HCT116 (cell line): ENCODE data around the gene RGS11. TPM values are rescaled to one million over a fixed set of nuclear protein-coding genes. Genes with fewer than 3 reads are reported as not detected.

ENCODE experiments used
- ATAC-seq: fragments of 200-7000 bp; cut with Tn5 transposase; 2 replicates; pipeline ENCODE4 v1.9.1; 2020; ENCODE audit warnings: mild to moderate bottlenecking, moderate library complexity
- BruUV-seq: library from RNA; stranded (reverse); fragments of 400-500 nt; replicated peaks from 2 replicates; lab custom pipeline; 2021; lab: Mats Ljungman, UMichigan
- CTCF ChIA-PET: fragments of 300-600 bp; sonication (Branson Sonifier 250); formaldehyde crosslinking; loops from one replicate; lab custom pipeline; 2021; ENCODE audit warnings: antibody characterized with exemption; lab: Charles Lee
- POLR2A ChIA-PET: fragments of 300-600, 350-600 bp; sonication (Branson Sonifier 250); formaldehyde crosslinking; loops from one replicate; lab custom pipeline; 2021; ENCODE audit warnings: antibody characterized with exemption; lab: Charles Lee
- RAD21 ChIA-PET, 2 experiments: fragments of 300-600 bp; sonication (Branson Sonifier 250); formaldehyde crosslinking; loops; one replicate each; lab custom pipeline; 2023; ENCODE audit warnings: low total read pairs in 2 of 2; ENCODE audit not compliant: uncharacterized antibody in 2 of 2, unreplicated experiment in 2 of 2, low non-redundant PET in 1 of 2; lab: Charles Lee
- DNase-seq: peaks from one replicate; pipeline ENCODE4 v3.0.0-alpha.2; 2010; ENCODE audit warnings: low read depth, low spot score
- H2AFZ ChIP-seq: fragments of 200-600 bp; shearing (Covaris generic), sonication (generic); 2 replicates; pipeline ENCODE4 v1.6.1; 2017; ENCODE audit warnings: low read depth, mixed run types, mixed read lengths, antibody characterized with exemption, low read length; ENCODE audit not compliant: poor library complexity, severe bottlenecking
- H3K27ac ChIP-seq: 2 replicates; pipeline ENCODE4 v1.5.1; 2012; ENCODE audit warnings: low read depth, low read length
- H3K27me3 ChIP-seq: fragments of 200-600 bp; sonication (generic); 2 replicates; pipeline ENCODE4 v1.6.1; 2016; ENCODE audit warnings: mixed run types, low read length, mixed read lengths; ENCODE audit not compliant: insufficient read depth
- H3K36me3 ChIP-seq, 2 experiments: fragments of 200-500 bp in 1 of 2; fragments of 200-600 bp in 1 of 2; sonication (Bioruptor generic) in 1 of 2; sonication (generic) in 1 of 2; 2 replicates each; pipeline versions ENCODE4 v1.5.1 to v1.6.1; 2014 to 2016; ENCODE audit warnings: low read length in 2 of 2, inconsistent platforms in 1 of 2, mixed read lengths in 1 of 2, mixed run types in 1 of 2; ENCODE audit not compliant: insufficient read depth in 2 of 2, control insufficient read depth in 1 of 2
- H3K4me1 ChIP-seq, 2 experiments: fragments of 200-600 bp in 1 of 2; sonication (generic) in 1 of 2; 2 replicates each; pipeline versions ENCODE4 v1.5.1 to v1.6.1; 2012 to 2017; ENCODE audit warnings: low read length in 2 of 2, inconsistent platforms in 1 of 2, mild to moderate bottlenecking in 1 of 2, mixed read lengths in 1 of 2, mixed run types in 1 of 2, moderate library complexity in 1 of 2; ENCODE audit not compliant: insufficient read depth in 2 of 2, control insufficient read depth in 1 of 2
- H3K4me2 ChIP-seq: fragments of 200-600 bp; sonication (generic); 2 replicates; pipeline ENCODE4 v1.6.1; 2017; ENCODE audit warnings: mixed run types, low read length, mixed read lengths
- H3K4me3 ChIP-seq, 2 experiments: fragments of 200-600 bp in 1 of 2; sonication (generic) in 1 of 2; replicated peaks in 1 of 2; 2 replicates each; pipeline ENCODE4 v1.5.1; 2011 to 2016; ENCODE audit warnings: low read length in 2 of 2, control low read depth in 1 of 2, low read depth in 1 of 2, mild to moderate bottlenecking in 1 of 2, mixed read lengths in 1 of 2, mixed run types in 1 of 2
- H3K79me2 ChIP-seq: fragments of 200-600 bp; sonication (generic); 2 replicates; pipeline ENCODE4 v1.6.1; 2017; ENCODE audit warnings: mild to moderate bottlenecking, mixed run types, low read length, moderate library complexity, mixed read lengths; ENCODE audit not compliant: insufficient read depth
- H3K9ac ChIP-seq: fragments of 200-600 bp; sonication (generic); 2 replicates; pipeline ENCODE4 v1.6.1; 2016; ENCODE audit warnings: low read length, mixed read lengths
- H3K9me2 ChIP-seq: fragments of 200-600 bp; sonication (generic), shearing (Covaris generic); 2 replicates; pipeline ENCODE4 v1.6.1; 2017; ENCODE audit warnings: mixed run types, mild to moderate bottlenecking, moderate library complexity; ENCODE audit not compliant: insufficient read depth
- H3K9me3 ChIP-seq, 2 experiments: fragments of 200-500 bp in 1 of 2; fragments of 200-600 bp in 1 of 2; sonication (Bioruptor generic) in 1 of 2; sonication (generic) in 1 of 2; 2 replicates each; pipeline ENCODE4 v1.6.1; 2014 to 2017; ENCODE audit warnings: low read length in 2 of 2, mixed read lengths in 2 of 2, inconsistent platforms in 1 of 2, low read depth in 1 of 2, mild to moderate bottlenecking in 1 of 2, mixed run types in 1 of 2, moderate library complexity in 1 of 2; ENCODE audit not compliant: control insufficient read depth in 1 of 2, insufficient read depth in 1 of 2
- H4K20me1 ChIP-seq: fragments of 200-600 bp; sonication (generic), shearing (Covaris generic); 2 replicates; pipeline ENCODE4 v1.6.1; 2017; ENCODE audit warnings: mixed run types, mild to moderate bottlenecking, moderate library complexity; ENCODE audit not compliant: insufficient read depth
- CBX3 ChIP-seq: IDR thresholded peaks from 2 replicates; pipeline ENCODE4 v1.6.1; 2012; ENCODE audit warnings: low read depth
- CEBPB ChIP-seq: IDR thresholded peaks from 2 replicates; pipeline ENCODE4 v1.6.1; 2012; ENCODE audit warnings: low read depth
- EGR1 ChIP-seq: IDR thresholded peaks from 2 replicates; pipeline ENCODE4 v1.6.1; 2012; ENCODE audit warnings: low read depth
- ELF1 ChIP-seq: IDR thresholded peaks from 2 replicates; pipeline ENCODE4 v1.6.1; 2012; ENCODE audit warnings: low read depth, borderline replicate concordance
- EZH2 ChIP-seq: fragments of 200-600 bp; sonication (generic); IDR thresholded peaks from 2 replicates; pipeline ENCODE4 v1.6.1; 2017; ENCODE audit warnings: antibody characterized with exemption, mixed run types
- EZH2phosphoT487 ChIP-seq: fragments of 200-600 bp; IDR thresholded peaks from 2 replicates; pipeline ENCODE4 v1.6.1; 2018; ENCODE audit warnings: antibody characterized with exemption, borderline replicate concordance
- FOSL1 ChIP-seq: IDR thresholded peaks from 2 replicates; pipeline ENCODE4 v1.6.1; 2012; ENCODE audit warnings: low read depth
- POLR2A ChIP-seq: IDR thresholded peaks from 2 replicates; pipeline ENCODE4 v1.7.0; 2011; ENCODE audit warnings: borderline replicate concordance; ENCODE audit not compliant: insufficient read depth, insufficient read length; ENCODE audit errors: extremely low read depth
- RAD21 ChIP-seq: IDR thresholded peaks from 2 replicates; pipeline ENCODE4 v1.6.1; 2012; ENCODE audit warnings: low read depth, mild to moderate bottlenecking
- SP1 ChIP-seq: IDR thresholded peaks from 2 replicates; pipeline ENCODE4 v1.6.1; 2012; ENCODE audit warnings: low read depth
- TCF7L2 ChIP-seq: IDR thresholded peaks from 2 replicates; pipeline ENCODE4 v1.7.0; 2011; ENCODE audit warnings: borderline replicate concordance, inconsistent platforms; ENCODE audit not compliant: insufficient read depth, insufficient read length; ENCODE audit errors: extremely low read depth
- YY1 ChIP-seq: IDR thresholded peaks from 2 replicates; pipeline ENCODE4 v1.6.1; 2011; ENCODE audit warnings: low read length, low read depth, moderate library complexity, mild to moderate bottlenecking; ENCODE audit not compliant: insufficient replicate concordance; ENCODE audit errors: extremely low read depth
- ZFX ChIP-seq: fragments of 450-650 bp; IDR thresholded peaks from 2 replicates; pipeline ENCODE4 v1.6.1; 2017
- ZNF274 ChIP-seq: fragments of 200-500 bp; sonication (Bioruptor generic); IDR thresholded peaks from 2 replicates; pipeline ENCODE4 v1.6.1; 2014; ENCODE audit warnings: mild to moderate bottlenecking, low read depth, low read length, inconsistent platforms
- intact Hi-C: fragments of 100-400 bp; cut with micrococcal nuclease; formaldehyde crosslinking; loops from 2 replicates; pipeline ENCODE4 v1.10.0; 2022
- total RNA-seq: library from RNA; stranded (reverse); gene quantifications from one replicate; pipeline ENCODE4 v1.2.1, GENCODE V29; 2021; ENCODE audit not compliant: unreplicated experiment
- TF ChIP-seq, protein P1 (sequence below), 3 experiments: fragments of 200-600 bp in 1 of 3; sonication (generic) in 1 of 3; IDR thresholded peaks in 2 of 3; conservative IDR thresholded peaks in 1 of 3; 2 replicates each; pipeline ENCODE4 v1.5.1; 2012 to 2017; ENCODE audit warnings: low read depth in 2 of 3, low read length in 2 of 3, antibody characterized with exemption in 1 of 3, borderline replicate concordance in 1 of 3, control low read depth in 1 of 3, mild to moderate bottlenecking in 1 of 3, mixed read lengths in 1 of 3, mixed run types in 1 of 3, moderate library complexity in 1 of 3; ENCODE audit not compliant: insufficient read depth in 1 of 3
- TF ChIP-seq, protein P2 (sequence below): IDR thresholded peaks from 2 replicates; pipeline ENCODE4 v1.6.1; 2012; ENCODE audit warnings: low read depth

RGS11 gene
- total RNA-seq, 1 experiment from 2014 or later, result not detected

DNA sequence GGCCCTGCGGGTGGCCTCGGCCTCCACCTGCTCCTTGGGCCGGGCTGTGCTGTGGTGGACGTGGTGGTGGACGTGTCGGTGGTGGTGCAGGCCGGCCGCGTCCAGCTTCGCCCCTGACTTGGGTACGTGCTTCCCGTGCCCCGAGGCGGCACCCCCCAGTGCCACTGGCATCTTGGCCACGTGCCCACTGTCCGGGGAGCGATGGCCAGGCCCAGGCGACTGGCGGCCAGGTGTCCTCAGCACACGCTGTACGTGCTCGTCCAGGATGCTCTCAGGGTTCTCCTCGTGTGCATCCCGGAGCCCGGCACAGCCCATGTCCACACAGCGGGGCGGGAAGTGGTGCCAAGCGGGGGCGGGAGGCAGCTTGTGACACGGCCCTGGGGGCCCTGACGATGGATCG is 22.1 kb upstream of the RGS11 start:
- H3K4me3 ChIP-seq, result no peak overlapping the region
- no peak overlapping the region for H3K27ac ChIP-seq
- no TSS peak for BruUV-seq
- H3K9me3 ChIP-seq, result no peaks in the 10 kb centered on the region
- ATAC-seq (no peak), DNase-seq (no peak)
- ChIA-PET POLR2A (no interaction called here), RAD21 (no interaction called here), CTCF (no interaction called here)
- TF ChIP-seq CEBPB (no peak), CBX3 (no peak), EZH2phosphoT487 (no peak)
- H3K36me3 ChIP-seq, result no peaks in the 10 kb centered on the region
- no peak overlapping the region for H3K4me2 ChIP-seq
- H3K27me3 ChIP-seq, result no peaks in the 10 kb centered on the region
- intact Hi-C loops, result no loop called here
- no peaks in the 10 kb centered on the region for H4K20me1 ChIP-seq
- no peaks in the 10 kb centered on the region for H3K79me2 ChIP-seq
- H3K4me1 ChIP-seq, result no peaks in the 10 kb centered on the region
- no peak overlapping the region for H3K9ac ChIP-seq
- no peak overlapping the region for H2AFZ ChIP-seq
- H3K9me2 ChIP-seq, result no peaks in the 10 kb centered on the region

DNA sequence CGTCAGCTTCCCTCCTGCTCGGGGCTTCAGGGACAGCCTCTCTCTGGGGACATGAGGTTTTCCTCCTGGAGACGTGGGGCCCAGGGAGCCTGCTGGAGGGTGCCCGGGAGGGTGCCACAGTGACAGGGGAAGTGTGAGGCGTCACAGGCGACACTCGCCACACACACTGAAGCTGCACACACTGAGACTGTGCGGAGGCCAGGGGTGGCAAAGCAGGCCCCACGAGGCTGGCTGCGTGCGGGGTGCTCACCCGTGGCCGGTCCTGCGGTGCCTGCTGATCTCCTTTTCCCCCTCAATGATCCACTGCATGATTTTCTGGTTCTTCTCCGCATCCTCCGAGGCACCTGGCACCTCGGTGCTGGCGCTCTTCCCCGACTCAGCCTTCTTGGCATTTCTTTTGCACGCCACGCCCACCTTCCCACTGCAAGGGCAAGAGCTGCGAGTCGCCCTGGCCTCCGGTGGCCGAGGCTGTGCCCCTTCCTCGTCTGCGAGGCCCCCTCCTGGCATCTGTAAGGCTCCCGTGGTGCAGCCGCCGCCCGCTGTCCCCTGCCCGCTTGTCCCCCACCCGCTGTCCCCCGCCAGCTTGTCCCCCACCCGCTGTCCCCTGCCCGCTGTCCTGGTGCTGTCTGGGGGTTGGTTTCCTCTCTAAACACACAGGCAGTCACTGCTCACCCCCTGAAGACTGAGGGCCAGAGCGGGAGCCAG is 21.2 kb upstream of the RGS11 start:
- Histone ChIP-seq H4K20me1 (no peaks in the 10 kb centered on the region), H3K27me3 (no peaks in the 10 kb centered on the region), H3K9ac (no peak overlapping the region), H3K4me1 (no peaks in the 10 kb centered on the region), H3K9me2 (no peaks in the 10 kb centered on the region), H3K4me3 (no peak overlapping the region), H3K36me3 (no peaks in the 10 kb centered on the region), H3K27ac (no peak overlapping the region), H3K9me3 (no peaks in the 10 kb centered on the region), H3K4me2 (no peak overlapping the region), H3K79me2 (no peaks in the 10 kb centered on the region), H2AFZ (no peak overlapping the region)
- ChIA-PET POLR2A (no interaction called here), CTCF (no interaction called here), RAD21 (no interaction called here)
- intact Hi-C loops, result no loop called here
- no peak for DNase-seq
- no peak for ATAC-seq
- no TSS peak for BruUV-seq
- TF ChIP-seq ZFX (no peak), SP1 (no peak), ZNF274 (no peak), EGR1 (no peak), YY1 (no peak), ELF1 (no peak), EZH2phosphoT487 (no peak), CBX3 (no peak), TCF7L2 (no peak), EZH2 (no peak), RAD21 (no peak), CEBPB (no peak), POLR2A (no peak), FOSL1 (no peak)
- TF ChIP-seq, protein P1, sequence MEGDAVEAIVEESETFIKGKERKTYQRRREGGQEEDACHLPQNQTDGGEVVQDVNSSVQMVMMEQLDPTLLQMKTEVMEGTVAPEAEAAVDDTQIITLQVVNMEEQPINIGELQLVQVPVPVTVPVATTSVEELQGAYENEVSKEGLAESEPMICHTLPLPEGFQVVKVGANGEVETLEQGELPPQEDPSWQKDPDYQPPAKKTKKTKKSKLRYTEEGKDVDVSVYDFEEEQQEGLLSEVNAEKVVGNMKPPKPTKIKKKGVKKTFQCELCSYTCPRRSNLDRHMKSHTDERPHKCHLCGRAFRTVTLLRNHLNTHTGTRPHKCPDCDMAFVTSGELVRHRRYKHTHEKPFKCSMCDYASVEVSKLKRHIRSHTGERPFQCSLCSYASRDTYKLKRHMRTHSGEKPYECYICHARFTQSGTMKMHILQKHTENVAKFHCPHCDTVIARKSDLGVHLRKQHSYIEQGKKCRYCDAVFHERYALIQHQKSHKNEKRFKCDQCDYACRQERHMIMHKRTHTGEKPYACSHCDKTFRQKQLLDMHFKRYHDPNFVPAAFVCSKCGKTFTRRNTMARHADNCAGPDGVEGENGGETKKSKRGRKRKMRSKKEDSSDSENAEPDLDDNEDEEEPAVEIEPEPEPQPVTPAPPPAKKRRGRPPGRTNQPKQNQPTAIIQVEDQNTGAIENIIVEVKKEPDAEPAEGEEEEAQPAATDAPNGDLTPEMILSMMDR (IDR thresholded peaks at IDR 0.05 in 2 of 3, conservative IDR thresholded peaks at IDR 0.05 in 1 of 3; ENCODE audit: borderline replicate concordance in 1 of 3, insufficient read depth in 1 of 3, low read depth in 2 of 3, low read length in 2 of 3), result no peak
- TF ChIP-seq, protein P2, sequence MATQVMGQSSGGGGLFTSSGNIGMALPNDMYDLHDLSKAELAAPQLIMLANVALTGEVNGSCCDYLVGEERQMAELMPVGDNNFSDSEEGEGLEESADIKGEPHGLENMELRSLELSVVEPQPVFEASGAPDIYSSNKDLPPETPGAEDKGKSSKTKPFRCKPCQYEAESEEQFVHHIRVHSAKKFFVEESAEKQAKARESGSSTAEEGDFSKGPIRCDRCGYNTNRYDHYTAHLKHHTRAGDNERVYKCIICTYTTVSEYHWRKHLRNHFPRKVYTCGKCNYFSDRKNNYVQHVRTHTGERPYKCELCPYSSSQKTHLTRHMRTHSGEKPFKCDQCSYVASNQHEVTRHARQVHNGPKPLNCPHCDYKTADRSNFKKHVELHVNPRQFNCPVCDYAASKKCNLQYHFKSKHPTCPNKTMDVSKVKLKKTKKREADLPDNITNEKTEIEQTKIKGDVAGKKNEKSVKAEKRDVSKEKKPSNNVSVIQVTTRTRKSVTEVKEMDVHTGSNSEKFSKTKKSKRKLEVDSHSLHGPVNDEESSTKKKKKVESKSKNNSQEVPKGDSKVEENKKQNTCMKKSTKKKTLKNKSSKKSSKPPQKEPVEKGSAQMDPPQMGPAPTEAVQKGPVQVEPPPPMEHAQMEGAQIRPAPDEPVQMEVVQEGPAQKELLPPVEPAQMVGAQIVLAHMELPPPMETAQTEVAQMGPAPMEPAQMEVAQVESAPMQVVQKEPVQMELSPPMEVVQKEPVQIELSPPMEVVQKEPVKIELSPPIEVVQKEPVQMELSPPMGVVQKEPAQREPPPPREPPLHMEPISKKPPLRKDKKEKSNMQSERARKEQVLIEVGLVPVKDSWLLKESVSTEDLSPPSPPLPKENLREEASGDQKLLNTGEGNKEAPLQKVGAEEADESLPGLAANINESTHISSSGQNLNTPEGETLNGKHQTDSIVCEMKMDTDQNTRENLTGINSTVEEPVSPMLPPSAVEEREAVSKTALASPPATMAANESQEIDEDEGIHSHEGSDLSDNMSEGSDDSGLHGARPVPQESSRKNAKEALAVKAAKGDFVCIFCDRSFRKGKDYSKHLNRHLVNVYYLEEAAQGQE, result no peak
